Activated CD4-positive, alpha-beta T cell treated with anti-CD3 and anti-CD28 coated beads, Interleukin-2, amount 50 U/mL, for 16 hours (primary cell): ENCODE measurements around the gene TREM2.

Experiments
- DNase-seq: peaks from one replicate; pipeline ENCODE4 v3.0.0-alpha.2; 2020

Gene TREM2

GRCh38 chr6:41182069-41183034, 19.4 kb upstream of the TREM2 start:
- peak; percentile 71 for DNase-seq

- DNase-seq, result no peak
These were observed 18.6 kb upstream of the TREM2 start for GRCh38 chr6:41181566-41181965.

- no peak for DNase-seq
These were observed 16.2 kb upstream of the TREM2 start for GRCh38 chr6:41179163-41179562.

- no peak for DNase-seq
These were observed 14.8 kb upstream of the TREM2 start for GRCh38 chr6:41177695-41178094.

GRCh38 chr6:41177287-41177686, 14.4 kb upstream of the TREM2 start:
- DNase-seq, result no peak

GRCh38 chr6:41176189-41176588, 13.3 kb upstream of the TREM2 start:
- no peak for DNase-seq

- no peak for DNase-seq
These were observed 12.2 kb upstream of the TREM2 start for GRCh38 chr6:41175084-41175483.

GRCh38 chr6:41174610-41175009, 11.7 kb upstream of the TREM2 start:
- no peak for DNase-seq

GRCh38 chr6:41171908-41172307, 9.0 kb upstream of the TREM2 start:
- DNase-seq, result no peak

GRCh38 chr6:41170547-41171160, 7.7 kb upstream of the TREM2 start:
- no peak for DNase-seq

GRCh38 chr6:41167173-41167963, 4.5 kb upstream of the TREM2 start:
- no peak for DNase-seq

GRCh38 chr6:41164551-41165120, 1.7 kb upstream of the TREM2 start:
- DNase-seq, result no peak

GRCh38 chr6:41163419-41163717, 452 bp upstream of the TREM2 start:
- DNase-seq, result no peak

- DNase-seq, result no peak
These were observed 914 bp downstream of the TREM2 start for GRCh38 chr6:41161851-41162552.

- DNase-seq, result no peak
These were observed 1.5 kb downstream of the TREM2 start for GRCh38 chr6:41161380-41161779.

- DNase-seq, result no peak
These were observed 2.0 kb downstream of the TREM2 start for GRCh38 chr6:41160933-41161332.

GRCh38 chr6:41159415-41160082, 3.4 kb downstream of the TREM2 start:
- DNase-seq, result no peak

GRCh38 chr6:41157323-41157722, 5.6 kb downstream of the TREM2 start:
- no peak for DNase-seq

GRCh38 chr6:41156771-41157170, 6.1 kb downstream of the TREM2 start:
- DNase-seq, result no peak

GRCh38 chr6:41156001-41156400, 6.9 kb downstream of the TREM2 start:
- no peak for DNase-seq

GRCh38 chr6:41155132-41155805, 7.6 kb downstream of the TREM2 start:
- no peak for DNase-seq
